ENCODE measurements around the gene ROPN1.
"Not testable (repeated sequence)": the region's sequence is repeated elsewhere in the genome, so short reads cannot be mapped to it uniquely, and the experiment has no call there.

GRCh38 chr3:124002405-124003079, 10.6 kb upstream of the ROPN1 start:
- not testable (repeated sequence) for TF ChIP-seq CTCF, POLR2A (IDR thresholded peaks at IDR 0.05)
